GM12878 (cell line): ENCODE results near the gene NLRP6.

Experiments used
- CHD1 ChIP-seq: IDR thresholded peaks from 2 replicates; pipeline ENCODE4 v1.6.1; 2012; ENCODE audit warnings: low read depth, low read length, improper control_type of control experiment
- ELK1 ChIP-seq: IDR thresholded peaks from 2 replicates; pipeline ENCODE4 v1.6.1; 2012; ENCODE audit warnings: low read depth, low read length, improper control_type of control experiment
- EP300 ChIP-seq, 2 experiments: fragments of 150-350 bp in 1 of 2; IDR thresholded peaks; 2 replicates each; pipeline ENCODE4 v1.6.1; 2011 to 2012; ENCODE audit warnings: low read depth in 2 of 2, low read length in 2 of 2, borderline replicate concordance in 1 of 2, improper control_type of control experiment in 1 of 2, inconsistent platforms in 1 of 2; ENCODE audit not compliant: control insufficient read depth in 1 of 2
- FOS ChIP-seq: IDR thresholded peaks from 3 replicates; pipeline ENCODE4 v1.6.1; 2011; ENCODE audit warnings: borderline replicate concordance; ENCODE audit not compliant: insufficient read length; ENCODE audit errors: extremely low read depth
- SUZ12 ChIP-seq: fragments of 200-600 bp; sonication (generic); IDR thresholded peaks from one replicate; pipeline ENCODE4 v1.6.1; 2018; ENCODE audit warnings: antibody characterized with exemption, mild to moderate bottlenecking; ENCODE audit not compliant: unreplicated experiment
- YY1 ChIP-seq: IDR thresholded peaks from 2 replicates; pipeline ENCODE4 v1.6.1; 2011; ENCODE audit warnings: low read depth, mild to moderate bottlenecking, low read length
- ZZZ3 ChIP-seq: IDR thresholded peaks from 2 replicates; pipeline ENCODE4 v1.6.1; 2011; ENCODE audit warnings: low read depth; ENCODE audit not compliant: control insufficient read depth, insufficient read length

DNA sequence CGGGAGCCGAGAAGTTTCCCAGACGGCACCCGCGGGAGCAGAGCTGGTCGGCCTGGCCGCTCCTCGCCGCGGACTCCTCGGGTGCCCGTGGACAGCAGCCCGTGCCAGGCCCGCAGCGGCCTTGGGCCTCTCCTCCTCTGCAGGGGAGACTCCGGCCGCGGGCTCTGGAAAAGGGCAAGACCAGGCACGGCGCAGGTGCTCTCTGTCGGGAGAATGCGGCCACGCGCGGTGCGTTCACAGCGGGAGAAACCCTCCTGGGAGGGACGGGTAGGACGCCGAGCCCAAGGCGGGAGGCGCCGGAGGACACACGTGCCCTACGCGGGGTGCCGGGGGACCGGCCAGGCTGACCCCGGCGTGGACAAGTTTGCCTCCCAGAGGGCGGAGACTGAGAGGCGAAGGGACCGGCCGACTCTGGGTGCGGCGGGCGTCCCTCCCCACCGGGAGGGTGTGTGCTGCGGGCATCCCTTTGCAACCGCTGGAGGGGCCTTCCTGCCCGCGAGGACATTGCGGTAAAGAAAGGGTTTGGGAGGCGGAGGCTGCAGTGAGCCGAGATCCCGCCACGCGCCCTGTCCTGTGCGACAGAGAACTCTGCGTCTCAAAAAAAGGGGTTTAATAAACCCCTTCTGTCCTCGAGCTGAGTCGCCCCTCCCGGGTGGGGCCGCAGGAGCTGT is 38.0 kb downstream of the NLRP6 start:
- TF ChIP-seq ZZZ3 (no peak), CHD1 (no peak), EP300 (IDR thresholded peaks at IDR 0.05; ENCODE audit: borderline replicate concordance in 1 of 2, control insufficient read depth in 1 of 2, low read depth in 2 of 2, low read length in 2 of 2) (no peak), ELK1 (no peak), SUZ12 (no peak), YY1 (no peak), FOS (no peak)
